Naive B cell (primary cell): ENCODE measurements around the gene ZNF554. TPM values are rescaled to one million over a fixed set of nuclear protein-coding genes. Genes with fewer than 3 reads are reported as not detected.
A peak's percentile ranks its signal among the peaks of the same experiment; 100 is the strongest.
"Not testable (repeated sequence)": the region's sequence is repeated elsewhere in the genome, so short reads cannot be mapped to it uniquely, and the experiment has no call there.

Source experiments
- ATAC-seq, 2 donors: fragments of 150-1000 bp; cut with Tn5 transposase; 2 replicates each; pipeline ENCODE4 v1.10.0; 2021; ENCODE audit warnings: low read depth in 2 of 2, mild to moderate bottlenecking in 2 of 2, moderate library complexity in 2 of 2
- DNase-seq: peaks from one replicate; pipeline ENCODE4 v3.0.0; 2022
- H3K27ac Mint-ChIP-seq, 6 donors: one replicate each; pipeline ENCODE4 v1.8.0; 2020 to 2022; ENCODE audit warnings: mild to moderate bottlenecking in 6 of 6, mixed read lengths in 6 of 6, moderate library complexity in 5 of 6, inconsistent platforms in 2 of 6
- H3K27me3 Mint-ChIP-seq, 3 donors: one replicate each; pipeline ENCODE4 v1.8.0; 2021 to 2022; ENCODE audit warnings: mixed read lengths in 3 of 3, mild to moderate bottlenecking in 1 of 3
- H3K36me3 Mint-ChIP-seq, 2 donors: one replicate each; pipeline ENCODE4 v1.8.0; 2020 to 2022; ENCODE audit warnings: mixed read lengths in 2 of 2, inconsistent platforms in 1 of 2, mild to moderate bottlenecking in 1 of 2
- H3K4me1 Mint-ChIP-seq, 3 donors: one replicate each; pipeline ENCODE4 v1.8.0; 2020 to 2022; ENCODE audit warnings: mixed read lengths in 3 of 3, inconsistent platforms in 1 of 3, mild to moderate bottlenecking in 1 of 3, moderate library complexity in 1 of 3
- H3K4me3 Mint-ChIP-seq, 8 donors: one replicate each; pipeline ENCODE4 v1.8.0; 2020 to 2022; ENCODE audit warnings: mild to moderate bottlenecking in 8 of 8, mixed read lengths in 8 of 8, moderate library complexity in 8 of 8, inconsistent platforms in 2 of 8
- H3K9me3 Mint-ChIP-seq, 7 donors: one replicate each; pipeline ENCODE4 v1.8.0; 2020 to 2022; ENCODE audit warnings: mixed read lengths in 7 of 7, mild to moderate bottlenecking in 5 of 7, inconsistent platforms in 2 of 7, moderate library complexity in 1 of 7
- polyA plus RNA-seq, 6 donors: library from polyadenylated mRNA; unstranded; fragments of 300-500 nt; fragmentation: Illumina TruSeq; gene quantifications; one replicate each; pipeline ENCODE4 v1.2.3, GENCODE V29; 2021; ENCODE audit warnings: low read depth in 6 of 6

The ZNF554 gene
- polyA plus RNA-seq, 6 donors from 2014 or later: 0.70 to 6.3 (median 3.0) TPM

GRCh38 chr19:2782936-2783780, 36.5 kb upstream of the ZNF554 start, which contains the start of gene SGTA:
SGTA (minus strand) TSS chr19:2783273; CDS start chr19:2769068, 14,205 bp downstream.
- ATAC-seq (peak; percentile 73 to 76), DNase-seq (peak; percentile 96)
- Mint-ChIP-seq H3K9me3 (no peaks in the 10 kb centered on the region), H3K27me3 (no peaks in the 10 kb centered on the region), H3K27ac (peak within 1 kb of the TSS; percentile 91 to 99 (median 98)), H3K36me3 (peaks cover 0 to 5% of the 10 kb centered on the region in 2 donors), H3K4me3 (peak within 1 kb of the TSS; percentile 75 to 94 (median 92)), H3K4me1 (peaks cover 21 to 72% (median 43%) of the 10 kb centered on the region in 3 donors)

GRCh38 chr19:2783781-2784145, 35.9 kb upstream of the ZNF554 start:
- Mint-ChIP-seq H3K36me3 (peaks cover 0 to 5% of the 10 kb centered on the region in 2 donors), H3K4me3 (peak overlapping the region; percentile 75 to 94 (median 90)), H3K4me1 (peaks cover 17 to 75% (median 45%) of the 10 kb centered on the region in 3 donors), H3K27ac (peak overlapping the region; percentile 91 to 99 (median 98)), H3K9me3 (no peaks in the 10 kb centered on the region), H3K27me3 (no peaks in the 10 kb centered on the region)
- no peak for DNase-seq
- ATAC-seq: no peak

- DNase-seq (peak; percentile 96), ATAC-seq (peak; percentile 74 to 76)
- no peaks in the 10 kb centered on the region for H3K9me3 Mint-ChIP-seq
- peaks cover 0 to under 1% of the 10 kb centered on the region in 2 donors for H3K36me3 Mint-ChIP-seq
- H3K27ac Mint-ChIP-seq: peak within 1 kb of the TSS; percentile 84 to 96 (median 94)
- H3K4me1 Mint-ChIP-seq: peaks cover 19 to 82% (median 52%) of the 10 kb centered on the region in 3 donors
- no peaks in the 10 kb centered on the region for H3K27me3 Mint-ChIP-seq
- H3K4me3 Mint-ChIP-seq: peak within 1 kb of the TSS; percentile 75 to 94 (median 90)
Measured at GRCh38 chr19:2785244-2785997, 34.2 kb upstream of the ZNF554 start, which contains the start of gene THOP1. THOP1 (plus strand) TSS chr19:2785503; CDS start chr19:2785663, 160 bp downstream.

- ATAC-seq: no peak
- no peak overlapping the region for H3K27ac Mint-ChIP-seq
- no peaks in the 10 kb centered on the region for H3K9me3 Mint-ChIP-seq
- H3K27me3 Mint-ChIP-seq: no peaks in the 10 kb centered on the region
- no peak for DNase-seq
- H3K36me3 Mint-ChIP-seq: no peaks in the 10 kb centered on the region
- H3K4me1 Mint-ChIP-seq: peaks cover 17 to 66% (median 36%) of the 10 kb centered on the region in 3 donors
- peak overlapping the region; percentile 12 to 94 (median 74) for H3K4me3 Mint-ChIP-seq
Measured at GRCh38 chr19:2787115-2787514, 32.6 kb upstream of the ZNF554 start.

- Mint-ChIP-seq H3K36me3 (no peaks in the 10 kb centered on the region), H3K4me3 (peak overlapping the region in 4 of 8 donors; percentile 15 to 94 (median 46)), H3K27me3 (no peaks in the 10 kb centered on the region), H3K27ac (peak overlapping the region in 2 of 6 donors; percentile 53 to 95), H3K4me1 (peaks cover 16 to 58% (median 29%) of the 10 kb centered on the region in 3 donors), H3K9me3 (no peaks in the 10 kb centered on the region)
- DNase-seq: no peak
- ATAC-seq: no peak
Measured at GRCh38 chr19:2788237-2788636, 31.4 kb upstream of the ZNF554 start.

GRCh38 chr19:2790194-2790556, 29.5 kb upstream of the ZNF554 start:
- Mint-ChIP-seq H3K27ac (peak overlapping the region in 2 of 6 donors; percentile 20 to 95), H3K27me3 (no peaks in the 10 kb centered on the region), H3K36me3 (no peaks in the 10 kb centered on the region), H3K4me3 (peak overlapping the region in 1 of 8 donors; percentile 3), H3K9me3 (no peaks in the 10 kb centered on the region), H3K4me1 (peaks cover 13 to 39% (median 24%) of the 10 kb centered on the region in 3 donors)
- ATAC-seq (no peak), DNase-seq (no peak)

- peak overlapping the region in 1 of 6 donors; percentile 59 for H3K27ac Mint-ChIP-seq
- H3K9me3 Mint-ChIP-seq: no peaks in the 10 kb centered on the region
- H3K4me3 Mint-ChIP-seq: no peak overlapping the region
- ATAC-seq (no peak), DNase-seq (no peak)
- H3K36me3 Mint-ChIP-seq: no peaks in the 10 kb centered on the region
- H3K4me1 Mint-ChIP-seq: peaks cover 14 to 39% (median 23%) of the 10 kb centered on the region in 3 donors
- H3K27me3 Mint-ChIP-seq: no peaks in the 10 kb centered on the region
Measured at GRCh38 chr19:2790557-2791271, 29.0 kb upstream of the ZNF554 start.

GRCh38 chr19:2791440-2791839, 28.2 kb upstream of the ZNF554 start:
- ATAC-seq (no peak), DNase-seq (no peak)
- peak overlapping the region in 1 of 6 donors; percentile 66 for H3K27ac Mint-ChIP-seq
- H3K36me3 Mint-ChIP-seq: no peaks in the 10 kb centered on the region
- H3K4me3 Mint-ChIP-seq: no peak overlapping the region
- peaks cover 10 to 31% (median 18%) of the 10 kb centered on the region in 3 donors for H3K4me1 Mint-ChIP-seq
- no peaks in the 10 kb centered on the region for H3K27me3 Mint-ChIP-seq
- no peaks in the 10 kb centered on the region for H3K9me3 Mint-ChIP-seq

GRCh38 chr19:2791876-2792275, 27.8 kb upstream of the ZNF554 start:
- H3K9me3 Mint-ChIP-seq: no peaks in the 10 kb centered on the region
- H3K27ac Mint-ChIP-seq: peak overlapping the region in 1 of 6 donors; percentile 66
- H3K4me1 Mint-ChIP-seq: peaks cover 10 to 29% (median 18%) of the 10 kb centered on the region in 3 donors
- H3K4me3 Mint-ChIP-seq: no peak overlapping the region
- H3K36me3 Mint-ChIP-seq: no peaks in the 10 kb centered on the region
- ATAC-seq (no peak), DNase-seq (no peak)
- H3K27me3 Mint-ChIP-seq: no peaks in the 10 kb centered on the region

GRCh38 chr19:2792666-2793065, 27.0 kb upstream of the ZNF554 start:
- not testable (repeated sequence) for H3K36me3 Mint-ChIP-seq, H3K9me3 Mint-ChIP-seq, H3K27ac Mint-ChIP-seq, H3K4me3 Mint-ChIP-seq, DNase-seq, ATAC-seq, H3K27me3 Mint-ChIP-seq
- H3K4me1 Mint-ChIP-seq: peaks cover 10 to 21% (median 18%) of the 10 kb centered on the region in 3 donors

- Mint-ChIP-seq H3K9me3 (no peaks in the 10 kb centered on the region), H3K27me3 (no peaks in the 10 kb centered on the region), H3K4me1 (peaks cover 10 to 18% (median 16%) of the 10 kb centered on the region in 3 donors), H3K36me3 (no peaks in the 10 kb centered on the region), H3K4me3 (peak overlapping the region in 1 of 8 donors; percentile 44), H3K27ac (no peak overlapping the region)
- no peak for ATAC-seq
- DNase-seq: no peak
Measured at GRCh38 chr19:2793126-2793525, 26.5 kb upstream of the ZNF554 start.

- H3K36me3 Mint-ChIP-seq: no peaks in the 10 kb centered on the region
- peaks cover 10 to 16% (median 13%) of the 10 kb centered on the region in 3 donors for H3K4me1 Mint-ChIP-seq
- H3K27me3 Mint-ChIP-seq: no peaks in the 10 kb centered on the region
- H3K27ac Mint-ChIP-seq: no peak overlapping the region
- DNase-seq: no peak
- ATAC-seq: no peak
- no peak overlapping the region for H3K4me3 Mint-ChIP-seq
- no peaks in the 10 kb centered on the region for H3K9me3 Mint-ChIP-seq
Measured at GRCh38 chr19:2793577-2793976, 26.1 kb upstream of the ZNF554 start.
